GM18868 (cell line): Measurements from ENCODE around the gene MGAT1.
A peak's percentile ranks its signal among the peaks of the same experiment; 100 is the strongest.
"Not testable (repeated sequence)": the region's sequence is repeated elsewhere in the genome, so short reads cannot be mapped to it uniquely, and the experiment has no call there.

Experiments
- ATAC-seq: cut with Tn5 transposase; IDR thresholded peaks from one replicate; pipeline ENCODE4 v1.9.1; 2021; ENCODE audit warnings: mild to moderate bottlenecking, moderate library complexity; ENCODE audit not compliant: unreplicated experiment

MGAT1 gene

DNA sequence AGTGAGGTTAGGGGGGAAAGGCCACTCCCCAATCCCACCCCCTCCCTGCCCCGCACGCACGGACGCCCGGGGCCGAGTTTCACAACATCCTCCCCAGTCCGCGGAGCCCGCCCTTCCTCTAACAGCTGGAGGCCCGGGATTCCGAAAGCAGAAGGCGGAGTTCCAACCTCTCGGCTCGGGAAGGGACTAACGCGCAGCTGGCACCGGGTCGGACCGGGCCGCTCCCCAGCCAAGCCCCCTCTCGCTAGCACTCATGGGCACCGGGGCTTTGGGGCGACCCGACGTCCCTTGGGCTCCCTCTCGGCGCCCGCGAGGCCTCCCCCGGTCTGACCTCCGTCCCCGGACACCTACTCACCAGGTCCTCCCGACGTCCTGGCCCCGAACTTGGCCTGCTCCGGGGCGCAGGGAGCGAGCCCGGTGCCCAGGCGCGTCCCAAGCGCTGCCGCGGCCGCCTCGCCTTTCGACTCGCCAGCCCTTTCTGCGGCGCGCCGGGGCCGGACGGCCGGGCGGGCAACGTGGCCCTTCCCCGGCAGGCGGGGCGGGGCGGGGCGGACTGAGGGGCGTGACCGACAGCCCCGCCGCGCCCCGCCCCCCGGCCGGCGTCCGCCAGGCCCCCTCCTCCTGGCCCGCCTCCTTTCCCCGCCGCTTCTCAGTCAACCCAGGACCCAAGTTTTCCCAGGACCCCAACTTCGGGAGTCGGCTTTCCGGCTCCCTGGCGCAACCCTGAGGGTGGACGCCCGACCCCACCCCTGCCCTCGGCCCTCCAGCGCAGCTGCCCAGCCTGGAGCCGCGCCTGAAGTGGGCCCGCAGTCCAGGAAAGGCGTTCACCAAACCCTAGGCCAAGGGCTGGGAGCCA lies at the start of gene MGAT1:
Gene MGAT1 (minus strand): TSS at position 482 of the 856 bp plus-strand sequence. CDS start 9,835 bp downstream, outside the sequence.
- peak; percentile 48 for ATAC-seq

DNA sequence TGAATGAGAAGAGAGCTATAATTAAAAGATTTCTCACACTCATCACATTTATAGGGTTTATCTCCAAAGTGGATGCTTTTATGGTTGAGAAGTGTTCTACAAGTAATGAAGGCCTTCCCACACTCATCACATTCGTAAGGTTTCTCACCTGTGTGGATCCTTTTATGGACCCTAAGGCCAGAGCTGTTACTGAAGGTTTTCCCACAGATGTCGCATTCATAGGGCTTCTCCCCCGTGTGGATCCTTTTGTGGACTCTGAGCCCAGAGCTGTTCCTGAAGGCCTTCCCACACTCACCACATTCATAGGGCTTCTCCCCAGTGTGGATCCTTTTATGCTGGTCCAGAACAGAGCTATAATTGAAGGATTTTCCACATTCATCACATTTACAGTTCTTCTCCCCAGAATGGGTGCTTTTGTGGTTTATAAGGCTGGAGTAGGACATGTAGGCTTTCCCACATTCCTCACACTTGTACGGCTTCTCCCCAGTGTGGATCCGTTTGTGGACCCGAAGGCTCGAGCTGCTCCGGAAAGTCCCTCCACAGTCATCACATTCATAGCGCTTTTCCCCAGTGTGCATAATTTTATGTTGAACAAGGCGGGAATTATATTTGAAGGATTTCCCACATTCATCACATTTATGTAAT lies 48.0 kb upstream of the MGAT1 start:
- no peak for ATAC-seq

DNA sequence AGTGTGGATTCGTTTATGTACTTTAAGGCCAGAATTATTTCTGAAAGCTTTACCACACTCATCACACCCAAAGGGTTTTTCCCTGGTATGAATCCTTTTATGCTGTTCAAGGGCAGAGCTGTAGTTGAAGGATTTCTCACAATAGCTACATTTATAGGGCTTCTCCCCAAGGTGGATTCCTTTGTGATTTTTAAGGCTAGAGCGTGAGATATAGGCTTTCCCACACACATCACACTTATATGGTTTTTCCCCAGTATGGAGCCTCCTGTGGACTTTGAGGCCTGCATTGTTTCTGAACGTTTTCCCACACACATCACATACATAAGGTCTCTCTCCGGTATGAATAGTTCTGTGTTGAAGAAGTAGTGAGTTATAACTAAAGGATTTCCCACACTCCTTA lies 47.2 kb upstream of the MGAT1 start:
- no peak for ATAC-seq

DNA sequence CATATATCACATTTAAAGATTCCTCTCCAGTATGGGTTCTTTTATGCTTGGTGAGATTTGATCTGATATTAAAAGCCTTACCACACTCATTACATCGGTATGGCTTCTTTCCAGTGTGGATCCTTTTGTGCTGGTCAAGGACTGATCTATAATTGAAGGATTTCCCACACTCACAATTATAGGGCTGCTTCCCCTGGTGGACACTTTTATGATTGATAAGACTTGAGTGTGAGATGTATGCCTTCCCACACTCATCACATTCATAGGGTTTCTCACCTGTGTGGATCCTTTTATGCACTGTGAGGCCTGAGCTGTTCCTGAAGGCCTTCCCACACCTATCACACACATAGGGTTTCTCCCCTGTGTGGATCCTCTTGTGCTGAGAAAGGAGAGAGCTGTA lies 46.3 kb upstream of the MGAT1 start:
- ATAC-seq: no peak

DNA sequence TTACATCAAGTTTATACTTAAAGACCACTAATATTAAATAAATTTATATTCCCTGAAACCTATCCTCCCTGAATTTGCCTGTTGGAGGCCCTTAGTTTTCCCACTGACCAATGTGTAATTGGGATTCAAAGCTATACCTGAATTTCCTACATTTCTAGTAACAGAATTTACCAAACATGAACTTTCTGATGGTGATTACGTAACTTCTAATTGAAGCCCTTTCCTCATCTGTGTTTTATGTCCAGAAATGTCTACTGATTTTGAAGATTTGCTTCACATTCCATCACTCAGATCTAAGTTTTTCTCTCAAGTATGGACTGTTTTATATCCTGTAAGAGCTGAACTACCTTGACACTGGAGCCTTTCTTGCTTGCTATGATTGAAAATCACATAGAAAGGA lies 45.7 kb upstream of the MGAT1 start:
- ATAC-seq: no peak

DNA sequence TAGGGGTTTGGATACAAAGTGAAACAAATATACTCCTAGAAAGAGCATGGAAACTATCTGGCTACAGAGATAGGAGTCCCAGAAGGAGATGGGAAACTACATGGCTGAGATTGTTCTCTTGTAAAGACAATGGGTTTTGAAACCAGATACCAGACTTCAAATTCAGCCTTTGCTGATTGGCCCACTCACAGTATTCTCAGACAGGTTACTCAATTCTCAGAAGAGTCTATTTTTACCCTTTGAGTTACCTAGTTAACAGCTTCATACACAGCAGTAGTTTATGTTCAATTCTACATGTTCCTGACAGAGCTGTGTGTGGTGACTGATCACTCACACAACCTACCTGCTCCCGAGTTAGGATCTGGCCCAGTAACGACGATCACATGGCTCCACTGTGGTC lies 44.4 kb upstream of the MGAT1 start:
- ATAC-seq: no peak

DNA sequence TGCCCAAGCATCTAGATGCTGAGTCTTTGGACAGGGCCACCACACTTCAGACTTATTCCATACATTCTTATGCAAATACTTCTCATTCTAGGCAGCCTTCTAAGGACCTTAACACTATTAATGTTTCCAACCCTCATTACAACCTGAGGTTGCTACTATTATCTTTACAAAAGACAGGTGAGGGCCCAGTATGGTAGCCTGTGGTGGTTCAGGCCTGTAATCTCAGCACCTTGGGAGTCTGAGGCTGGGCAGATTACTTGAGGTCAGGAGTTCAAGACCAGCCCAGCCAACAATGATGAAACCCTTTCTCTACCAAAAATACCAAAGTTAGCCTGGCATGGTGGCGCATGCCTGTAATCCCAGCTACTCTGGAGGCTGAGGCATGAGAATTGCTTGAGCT lies 42.3 kb upstream of the MGAT1 start:
- ATAC-seq: no peak

DNA sequence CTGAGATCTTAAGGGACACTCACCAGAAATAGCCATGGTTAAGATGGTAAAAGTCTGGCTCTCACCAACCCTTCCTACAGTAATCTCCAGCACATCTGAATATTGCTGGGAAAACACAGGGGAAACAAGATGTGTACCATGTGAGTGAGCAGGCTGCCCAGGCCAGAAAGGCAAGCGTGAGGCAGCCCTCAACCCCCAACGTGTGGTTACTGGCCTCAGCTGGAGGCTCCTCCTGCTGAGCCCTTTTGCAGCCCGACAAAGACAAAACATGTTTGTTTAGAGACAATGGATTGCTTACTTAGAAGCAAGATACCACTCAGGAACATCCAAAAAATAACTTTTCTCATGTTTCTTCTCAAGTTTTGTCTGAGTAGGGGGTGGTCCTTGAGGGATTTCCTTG lies 41.8 kb upstream of the MGAT1 start:
- ATAC-seq: no peak

DNA sequence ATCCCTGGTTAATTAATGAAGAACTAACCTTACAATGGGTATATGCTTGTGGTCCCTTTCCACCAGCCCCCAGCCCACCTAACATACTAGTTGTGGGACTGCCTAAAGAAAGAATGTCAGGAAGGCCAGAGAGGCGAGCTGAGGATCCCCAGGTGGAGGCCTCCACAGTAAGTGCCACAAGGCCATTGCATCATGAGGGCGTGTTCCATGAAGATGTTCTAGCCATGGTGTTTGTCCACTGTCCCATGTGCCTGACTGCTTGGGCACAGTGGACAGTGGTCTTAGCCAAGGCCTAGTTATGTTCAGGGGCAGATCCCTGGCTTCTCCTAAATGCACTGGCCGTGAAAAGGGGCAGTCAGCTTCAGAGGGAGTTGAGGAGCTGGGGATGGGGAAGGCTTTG lies 37.3 kb upstream of the MGAT1 start:
- ATAC-seq: no peak

DNA sequence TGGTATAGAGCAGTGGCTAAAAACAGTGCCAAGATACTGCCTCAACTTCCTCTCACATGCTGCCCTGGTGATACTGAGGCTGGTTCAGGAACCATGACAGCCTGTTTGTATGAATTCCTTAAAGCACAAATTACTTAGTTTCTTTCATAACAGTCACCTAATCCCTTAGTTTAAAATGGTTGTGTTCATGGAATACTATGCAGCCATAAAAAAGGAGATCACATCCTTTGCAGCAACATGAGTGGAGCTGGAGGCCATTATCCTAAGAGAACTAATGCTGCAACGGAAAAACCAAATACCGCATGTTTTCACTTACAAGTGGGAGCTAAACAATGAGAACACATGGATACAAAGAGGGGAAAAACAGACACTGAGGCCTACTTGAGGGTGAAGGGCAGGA lies 36.6 kb upstream of the MGAT1 start:
- ATAC-seq: no peak

DNA sequence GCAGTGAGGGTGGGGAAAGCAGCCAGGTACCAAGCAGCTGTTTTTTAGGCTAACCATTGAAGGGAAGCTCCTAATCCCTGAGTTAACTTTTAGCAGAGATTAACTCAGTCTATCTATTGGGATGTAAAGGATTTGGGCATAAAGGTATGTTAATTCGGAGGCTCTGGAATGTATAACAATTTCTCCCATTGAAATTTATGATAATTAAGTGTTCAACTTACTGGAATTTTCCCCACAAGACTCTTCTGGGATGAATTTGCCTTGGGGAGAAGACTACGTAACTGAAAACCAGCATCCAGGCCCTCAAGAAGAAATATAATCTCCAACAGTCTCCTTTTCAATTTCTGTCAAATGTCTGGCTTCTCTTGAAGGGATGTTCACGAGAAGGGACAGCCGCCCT lies 34.9 kb upstream of the MGAT1 start:
- no peak for ATAC-seq

DNA sequence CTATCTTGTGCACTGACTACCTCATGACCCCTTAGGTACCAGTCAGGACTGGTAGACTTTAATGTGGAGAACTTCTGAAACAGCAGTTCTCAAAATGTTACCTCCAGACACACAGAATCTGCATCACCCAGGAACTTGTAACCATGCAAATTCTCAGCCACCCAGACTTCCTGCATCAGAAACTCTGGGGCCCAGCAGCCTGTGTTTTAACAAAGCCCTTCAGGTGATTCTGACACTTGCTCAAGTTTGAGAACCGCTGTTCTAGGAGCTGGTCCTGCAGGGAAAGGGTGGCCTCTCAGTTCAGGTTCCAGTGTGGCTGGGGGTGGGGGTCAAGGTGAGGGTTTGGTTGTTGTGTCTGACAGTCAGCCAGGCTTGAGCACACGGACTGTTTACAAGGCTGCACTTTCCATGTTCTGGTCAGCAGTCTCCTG lies 30.0 kb upstream of the MGAT1 start:
- ATAC-seq: peak; percentile 43

DNA sequence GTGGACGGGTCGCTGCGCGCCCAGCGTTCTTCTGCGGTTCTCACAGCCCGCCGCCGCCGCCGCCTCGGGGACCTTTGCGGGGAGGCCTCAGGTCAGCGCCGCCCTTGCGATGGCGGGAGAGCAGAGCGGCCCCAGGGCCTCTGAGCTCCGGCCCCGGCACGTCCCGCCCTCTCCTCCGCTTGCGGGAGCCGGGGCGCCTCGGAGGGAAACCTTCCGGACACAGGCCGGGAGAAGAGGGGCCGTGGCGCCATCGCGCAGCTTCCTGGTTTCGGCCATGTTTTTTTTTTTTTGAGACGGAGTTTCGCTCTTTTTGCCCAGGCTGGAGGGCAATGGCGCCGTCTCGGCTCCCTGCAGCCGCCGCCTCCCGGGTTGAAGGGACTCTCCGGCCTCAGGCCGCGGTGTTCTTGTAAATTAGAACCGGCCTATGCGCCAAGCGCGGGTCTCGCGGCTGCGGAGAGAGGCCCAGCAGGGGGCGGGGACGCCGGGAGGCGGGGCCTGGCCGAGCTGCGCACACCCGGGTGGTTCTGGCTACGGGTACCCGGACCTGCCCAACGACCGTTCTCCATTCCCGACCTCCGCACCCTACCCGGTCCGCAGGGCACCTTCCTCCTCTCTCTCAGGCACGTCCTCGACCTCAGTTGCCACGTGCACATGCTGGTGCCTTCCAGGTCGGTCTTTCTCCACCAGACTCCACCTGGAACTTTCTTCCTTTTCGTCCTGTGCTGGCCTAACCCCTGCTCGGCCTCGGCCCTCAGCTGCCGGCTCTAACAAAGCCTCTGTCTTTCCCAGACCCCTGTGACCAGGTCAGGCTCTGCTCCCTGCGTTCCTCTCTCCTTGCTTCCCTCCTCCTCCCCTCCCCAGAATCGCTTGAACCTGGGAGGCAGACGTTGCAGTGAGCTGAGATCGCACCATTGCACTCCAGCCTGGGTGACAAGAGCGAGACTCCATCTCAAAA lies 28.8 kb upstream of the MGAT1 start:
- ATAC-seq: peak; percentile 77

DNA sequence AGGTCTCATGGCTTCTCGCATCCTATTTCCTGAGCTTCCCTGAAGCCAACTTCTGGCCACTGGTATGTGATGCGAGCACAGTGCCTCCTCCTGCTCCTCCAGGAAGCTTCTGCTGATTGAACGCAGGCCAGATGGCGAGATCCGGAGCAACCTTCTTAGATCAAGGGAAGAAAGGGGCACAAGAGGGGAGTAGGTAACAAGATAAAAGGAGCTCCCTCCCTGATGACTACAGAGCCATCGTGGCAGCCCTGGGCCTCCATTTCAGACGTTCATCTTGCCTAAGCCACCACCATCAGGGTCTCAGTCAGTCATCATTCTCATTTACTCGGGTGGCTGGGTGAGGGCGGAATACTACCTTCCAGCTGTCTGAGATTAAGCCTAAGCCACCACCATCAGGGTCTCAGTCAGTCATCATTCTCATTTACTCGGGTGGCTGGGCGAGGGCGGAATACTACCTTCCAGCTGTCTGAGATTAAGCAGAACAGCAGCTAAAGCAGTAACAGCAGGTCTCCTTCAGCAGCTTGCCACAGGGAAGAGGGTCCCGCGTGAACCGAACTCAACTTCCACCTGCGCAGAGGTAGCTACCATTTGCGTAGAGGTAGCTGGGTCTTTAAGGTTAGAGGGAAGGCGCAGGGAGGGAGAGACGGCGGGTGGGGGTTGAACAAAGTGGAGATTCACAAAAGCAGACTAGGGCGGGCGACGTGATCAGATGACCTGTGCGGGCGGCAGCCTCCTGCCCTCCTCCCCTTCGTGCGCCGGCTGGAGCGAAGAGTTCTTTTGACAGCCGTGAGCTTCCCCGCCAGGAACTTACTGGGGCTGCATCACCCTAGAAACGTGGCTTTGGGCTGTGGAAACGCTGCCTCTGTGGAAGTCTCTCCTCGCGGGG lies 27.9 kb upstream of the MGAT1 start:
- ATAC-seq: peak; percentile 43

DNA sequence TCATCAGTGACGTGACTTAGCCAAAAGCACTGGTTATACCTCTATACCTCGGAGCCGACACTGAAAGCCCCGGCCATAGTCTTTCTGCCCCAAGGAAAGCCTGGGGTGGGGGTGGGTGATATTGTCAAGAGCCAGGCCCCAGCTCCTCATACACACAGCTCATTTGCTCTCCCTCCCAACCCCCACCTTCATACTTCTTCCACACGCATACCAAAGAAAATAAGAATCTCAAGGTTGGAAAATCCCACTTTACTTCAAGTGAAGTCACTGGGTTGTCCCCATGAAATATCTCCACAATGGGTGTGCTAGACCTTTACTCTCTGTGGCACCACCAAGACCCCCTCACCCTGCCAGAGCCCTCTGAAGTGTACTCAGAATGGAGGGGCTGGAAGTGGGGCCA lies 27.1 kb upstream of the MGAT1 start:
- no peak for ATAC-seq

DNA sequence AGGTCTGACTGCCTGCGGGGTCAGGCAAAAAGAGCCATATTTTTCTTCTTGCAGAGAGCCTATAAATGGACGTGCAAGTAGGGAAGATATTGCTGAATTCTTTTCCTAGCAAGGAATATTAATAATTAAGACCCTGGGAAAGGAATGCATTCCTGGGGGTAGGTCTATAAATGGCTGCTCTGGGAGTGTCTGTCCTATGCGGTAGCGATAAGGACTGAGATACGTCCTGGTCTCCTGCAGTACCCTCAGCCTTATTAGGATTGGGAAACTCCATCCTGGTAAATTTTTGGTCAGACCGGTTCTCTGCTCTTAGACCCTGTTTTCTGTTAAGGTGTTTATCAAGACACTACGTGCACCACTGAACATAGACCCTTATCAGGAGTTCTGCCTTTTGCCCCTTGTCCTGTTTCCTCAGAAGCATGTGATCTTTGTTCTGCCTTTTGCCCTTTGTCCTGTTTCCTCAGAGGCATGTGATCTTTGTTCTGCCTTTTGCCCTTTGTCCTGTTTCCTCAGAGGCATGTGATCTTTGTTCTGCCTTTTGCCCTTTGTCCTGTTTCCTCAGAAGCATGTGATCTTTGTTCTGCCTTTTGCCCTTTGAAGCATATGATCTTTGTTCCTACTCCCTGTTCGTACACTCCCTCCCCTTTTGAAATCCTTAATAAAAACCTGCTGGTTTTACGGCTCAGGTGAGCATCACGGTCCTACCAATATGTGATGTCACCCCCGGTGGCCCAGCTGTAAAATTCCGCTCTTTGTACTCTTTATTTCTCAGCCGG lies 26.3 kb upstream of the MGAT1 start:
- not testable (repeated sequence) for ATAC-seq

DNA sequence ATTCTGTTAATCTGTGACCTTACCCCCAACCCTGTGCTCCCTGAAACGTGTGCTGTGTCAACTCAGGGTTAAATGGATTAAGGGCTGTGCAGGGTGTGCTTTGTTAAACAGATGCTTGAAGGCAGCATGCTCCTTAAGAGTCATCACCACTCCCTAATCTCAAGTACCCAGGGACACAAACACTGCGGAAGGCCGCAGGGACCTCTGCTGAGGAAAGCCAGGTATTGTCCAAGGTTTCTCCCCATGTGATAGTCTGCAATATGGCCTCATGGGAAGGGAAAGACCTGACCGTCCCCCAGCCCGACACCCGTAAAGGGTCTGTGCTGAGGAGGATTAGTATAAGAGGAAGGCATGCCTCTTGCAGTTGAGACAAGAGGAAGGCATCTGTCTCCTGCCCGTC lies 24.8 kb upstream of the MGAT1 start:
- not testable (repeated sequence) for ATAC-seq

DNA sequence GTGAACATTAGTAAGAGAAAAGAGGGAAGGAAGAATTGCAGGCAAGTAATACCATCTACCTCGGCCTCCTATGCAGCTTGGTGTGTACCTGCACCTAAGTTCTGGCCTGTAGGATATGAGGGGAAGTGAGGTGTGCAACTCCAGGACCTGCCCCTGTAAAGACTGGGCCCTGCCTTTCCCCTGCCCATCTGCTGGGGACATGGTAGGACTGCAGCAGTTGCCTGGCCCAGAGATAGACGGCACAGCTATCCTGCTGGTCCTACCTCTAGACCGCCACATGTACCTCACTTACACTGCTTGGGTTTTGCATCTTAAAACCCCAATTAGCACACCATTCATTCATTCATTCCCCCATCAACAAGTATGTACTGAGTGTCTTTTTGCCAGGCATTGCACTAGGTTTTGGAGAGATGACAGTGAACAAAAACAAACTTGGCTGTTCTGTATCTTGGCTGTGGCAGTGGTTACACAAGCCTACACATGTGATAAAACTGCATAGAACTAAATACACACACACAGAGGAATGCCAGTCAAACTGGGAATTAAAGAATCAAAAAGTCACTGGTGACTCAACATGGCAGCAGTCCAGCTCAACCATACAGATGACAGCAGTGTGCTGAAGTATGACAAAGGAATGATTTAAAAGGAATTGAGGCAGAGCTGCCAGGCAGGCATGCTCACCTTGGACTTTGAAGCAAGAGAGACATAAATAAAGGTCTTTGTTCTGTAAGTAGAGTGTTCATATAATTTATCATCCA lies 23.3 kb upstream of the MGAT1 start:
- no peak for ATAC-seq
